Activated T-helper 1 cell treated with Interleukin-2 at 50 U/mL for 16 hours (primary cell): ENCODE data around the gene METTL27.
"Not testable (repeated sequence)": the region's sequence is repeated elsewhere in the genome, so short reads cannot be mapped to it uniquely, and the experiment has no call there.

Source experiments
- DNase-seq: peaks from one replicate; pipeline ENCODE4 v3.0.0-alpha.2; 2020; ENCODE audit warnings: low read depth

METTL27 gene

DNA sequence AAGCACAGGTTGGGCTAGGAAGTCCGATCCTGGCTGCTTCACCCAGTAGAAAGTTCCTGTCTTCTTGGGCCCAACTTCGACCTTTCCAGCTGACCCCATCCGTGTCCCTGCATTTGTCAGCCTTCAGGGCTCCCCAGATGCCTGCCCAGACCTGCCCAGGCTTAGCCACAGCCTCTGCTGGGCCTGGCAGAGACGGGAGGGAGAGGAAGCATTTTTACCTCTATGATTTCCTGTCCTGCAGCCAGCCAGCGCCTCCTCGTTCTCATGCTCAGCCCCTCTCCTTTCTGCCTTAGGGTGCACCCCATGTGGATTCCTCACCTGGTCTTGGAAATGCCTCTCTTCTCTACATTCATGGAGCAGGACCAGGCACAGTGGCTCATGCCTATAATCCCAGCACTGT lies 3.7 kb downstream of the METTL27 start:
- DNase-seq: no peak

DNA sequence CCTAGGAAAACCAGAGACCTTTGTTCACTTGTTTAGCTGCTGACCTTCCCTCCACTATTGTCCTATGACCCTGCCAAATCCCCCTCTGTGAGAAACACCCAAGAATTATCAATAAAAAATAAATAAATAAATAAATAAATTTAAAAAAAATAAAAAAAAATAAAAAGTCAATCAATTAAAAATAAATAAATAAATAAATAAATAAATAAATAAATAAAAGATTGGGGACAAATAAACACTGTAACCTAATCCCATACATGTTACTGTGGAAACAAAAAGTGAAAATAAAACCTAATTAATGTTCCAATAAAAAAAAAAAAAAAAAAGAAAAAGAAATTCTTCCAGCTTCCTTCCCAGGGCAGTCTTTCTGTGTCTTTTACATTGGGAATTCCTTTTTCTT lies 5.1 kb downstream of the METTL27 start:
- not testable (repeated sequence) for DNase-seq

DNA sequence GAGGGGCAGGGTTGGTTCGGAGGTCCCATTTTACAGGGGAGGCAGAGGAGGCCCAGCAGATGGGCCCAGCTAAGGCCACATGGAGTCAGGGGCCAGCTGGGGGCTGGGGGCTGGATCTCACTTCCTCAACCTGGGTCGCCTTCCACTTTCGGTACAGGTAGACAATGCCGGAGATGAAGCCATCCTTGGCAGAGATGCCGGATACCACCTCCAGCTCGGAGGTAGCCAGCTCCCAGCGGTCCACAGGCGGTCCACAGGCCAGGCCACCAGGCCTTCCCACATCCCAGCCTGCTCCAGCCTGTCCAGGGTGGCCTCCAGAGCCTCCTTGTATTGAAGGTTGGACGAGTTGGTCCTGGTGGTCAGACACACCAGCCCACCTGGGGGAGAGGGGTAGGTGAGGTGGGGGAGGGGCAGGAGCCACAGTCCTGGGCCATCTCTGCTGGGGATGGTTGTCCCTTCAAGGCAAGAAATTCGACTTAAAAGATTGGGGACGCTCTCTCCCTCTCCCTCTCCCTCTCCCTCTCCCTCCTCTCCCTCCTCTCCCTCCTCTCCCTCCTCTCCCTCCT lies 7.6 kb downstream of the METTL27 start:
- no peak for DNase-seq

DNA sequence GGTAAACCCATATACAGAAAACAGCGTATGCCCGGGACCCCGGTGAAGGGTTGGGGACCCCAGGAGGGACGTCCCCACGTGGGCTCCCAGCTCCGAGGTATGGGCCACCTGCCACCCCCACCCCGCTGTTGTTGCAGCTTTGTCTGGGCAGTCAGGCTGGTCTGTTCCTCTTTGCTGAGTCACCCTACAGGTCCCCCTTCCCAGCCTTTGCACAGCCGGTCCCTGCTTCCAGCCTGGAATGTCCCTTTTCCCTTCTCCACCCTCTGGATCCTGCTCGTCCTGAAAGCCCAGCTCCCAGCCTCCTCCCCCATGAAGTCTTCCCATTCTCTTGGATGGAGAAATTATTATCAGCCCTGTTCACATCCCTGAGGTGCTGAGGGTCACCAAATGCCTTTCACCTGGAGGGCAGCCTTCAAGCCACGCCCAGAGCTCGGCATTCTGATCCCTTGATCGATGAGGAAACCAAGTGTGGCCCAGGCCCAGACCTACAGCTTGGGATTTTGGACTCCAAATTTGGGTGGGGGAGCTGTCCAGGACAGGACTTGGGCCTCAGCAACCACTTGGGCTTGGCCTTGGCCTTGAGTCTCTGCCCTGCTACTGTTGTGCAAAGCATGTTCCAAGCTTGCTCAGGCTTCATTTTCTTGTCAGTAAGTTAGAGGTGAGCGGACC lies 8.9 kb downstream of the METTL27 start:
- DNase-seq: no peak

DNA sequence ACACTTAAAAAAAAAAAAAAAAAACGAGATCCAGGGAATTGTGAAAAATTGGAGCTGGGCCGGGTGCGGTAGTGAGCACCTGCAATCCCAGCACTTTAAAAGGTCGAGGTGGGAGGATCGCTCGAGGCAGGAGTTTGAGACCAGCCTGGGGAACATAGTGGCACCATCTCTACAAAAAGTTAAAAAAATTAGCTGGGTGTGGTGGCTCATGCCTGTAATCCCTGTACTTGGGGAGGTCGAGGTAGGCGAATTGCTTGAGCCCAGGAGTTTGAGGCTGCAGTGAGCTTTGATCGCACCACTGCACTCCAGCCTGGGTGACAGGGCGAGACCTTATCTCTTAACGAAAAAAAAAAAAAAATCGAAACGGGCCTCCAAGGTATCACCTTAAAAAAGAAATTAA lies 9.5 kb downstream of the METTL27 start:
- no peak for DNase-seq

DNA sequence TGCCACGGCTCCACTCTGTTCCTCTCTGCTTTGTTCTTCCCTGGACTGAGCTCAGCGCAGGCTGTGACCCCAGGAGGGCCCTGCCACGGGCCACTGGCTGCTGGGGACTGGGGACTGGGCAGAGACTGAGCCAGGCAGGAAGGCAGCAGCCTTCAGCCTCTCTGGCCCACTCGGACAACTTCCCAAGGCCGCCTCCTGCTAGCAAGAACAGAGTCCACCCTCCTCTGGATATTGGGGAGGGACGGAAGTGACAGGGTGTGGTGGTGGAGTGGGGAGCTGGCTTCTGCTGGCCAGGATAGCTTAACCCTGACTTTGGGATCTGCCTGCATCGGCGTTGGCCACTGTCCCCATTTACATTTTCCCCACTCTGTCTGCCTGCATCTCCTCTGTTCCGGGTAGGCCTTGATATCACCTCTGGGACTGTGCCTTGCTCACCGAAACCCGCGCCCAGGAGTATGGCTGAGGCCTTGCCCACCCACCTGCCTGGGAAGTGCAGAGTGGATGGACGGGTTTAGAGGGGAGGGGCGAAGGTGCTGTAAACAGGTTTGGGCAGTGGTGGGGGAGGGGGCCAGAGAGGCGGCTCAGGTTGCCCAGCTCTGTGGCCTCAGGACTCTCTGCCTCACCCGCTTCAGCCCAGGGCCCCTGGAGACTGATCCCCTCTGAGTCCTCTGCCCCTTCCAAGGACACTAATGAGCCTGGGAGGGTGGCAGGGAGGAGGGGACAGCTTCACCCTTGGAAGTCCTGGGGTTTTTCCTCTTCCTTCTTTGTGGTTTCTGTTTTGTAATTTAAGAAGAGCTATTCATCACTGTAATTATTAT lies 10.3 kb downstream of the METTL27 start:
- no peak for DNase-seq

DNA sequence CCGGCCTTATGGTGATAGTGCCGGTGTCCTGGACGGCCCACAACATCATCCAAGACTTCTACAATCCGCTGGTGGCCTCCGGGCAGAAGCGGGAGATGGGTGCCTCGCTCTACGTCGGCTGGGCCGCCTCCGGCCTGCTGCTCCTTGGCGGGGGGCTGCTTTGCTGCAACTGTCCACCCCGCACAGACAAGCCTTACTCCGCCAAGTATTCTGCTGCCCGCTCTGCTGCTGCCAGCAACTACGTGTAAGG lies 10.8 kb downstream of the METTL27 start:
- DNase-seq: no peak

DNA sequence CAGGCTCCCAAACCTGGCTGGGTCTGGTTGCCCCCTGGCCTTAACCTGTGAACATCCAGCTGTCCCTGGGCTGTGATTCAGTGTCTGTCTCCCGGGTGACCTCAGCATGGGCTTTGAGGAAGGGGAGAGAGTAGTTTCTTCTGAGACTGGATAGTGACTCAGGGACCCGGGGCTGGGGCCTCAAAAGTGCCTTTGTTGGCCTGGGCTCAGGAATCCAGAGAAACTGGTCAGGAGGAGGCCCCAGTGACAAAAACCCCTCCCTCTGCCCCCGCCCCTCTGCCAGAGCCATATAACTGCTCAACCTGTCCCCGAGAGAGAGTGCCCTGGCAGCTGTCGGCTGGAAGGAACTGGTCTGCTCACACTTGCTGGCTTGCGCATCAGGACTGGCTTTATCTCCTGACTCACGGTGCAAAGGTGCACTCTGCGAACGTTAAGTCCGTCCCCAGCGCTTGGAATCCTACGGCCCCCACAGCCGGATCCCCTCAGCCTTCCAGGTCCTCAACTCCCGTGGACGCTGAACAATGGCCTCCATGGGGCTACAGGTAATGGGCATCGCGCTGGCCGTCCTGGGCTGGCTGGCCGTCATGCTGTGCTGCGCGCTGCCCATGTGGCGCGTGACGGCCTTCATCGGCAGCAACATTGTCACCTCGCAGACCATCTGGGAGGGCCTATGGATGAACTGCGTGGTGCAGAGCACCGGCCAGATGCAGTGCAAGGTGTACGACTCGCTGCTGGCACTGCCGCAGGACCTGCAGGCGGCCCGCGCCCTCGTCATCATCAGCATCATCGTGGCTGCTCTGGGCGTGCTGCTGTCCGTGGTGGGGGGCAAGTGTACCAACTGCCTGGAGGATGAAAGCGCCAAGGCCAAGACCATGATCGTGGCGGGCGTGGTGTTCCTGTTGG lies 11.4 kb downstream of the METTL27 start, which contains the start of gene CLDN4:
CLDN4 (plus strand) TSS at position 316 of the 903 bp plus-strand sequence; CDS start at position 522, 206 bp downstream.
- no peak for DNase-seq

DNA sequence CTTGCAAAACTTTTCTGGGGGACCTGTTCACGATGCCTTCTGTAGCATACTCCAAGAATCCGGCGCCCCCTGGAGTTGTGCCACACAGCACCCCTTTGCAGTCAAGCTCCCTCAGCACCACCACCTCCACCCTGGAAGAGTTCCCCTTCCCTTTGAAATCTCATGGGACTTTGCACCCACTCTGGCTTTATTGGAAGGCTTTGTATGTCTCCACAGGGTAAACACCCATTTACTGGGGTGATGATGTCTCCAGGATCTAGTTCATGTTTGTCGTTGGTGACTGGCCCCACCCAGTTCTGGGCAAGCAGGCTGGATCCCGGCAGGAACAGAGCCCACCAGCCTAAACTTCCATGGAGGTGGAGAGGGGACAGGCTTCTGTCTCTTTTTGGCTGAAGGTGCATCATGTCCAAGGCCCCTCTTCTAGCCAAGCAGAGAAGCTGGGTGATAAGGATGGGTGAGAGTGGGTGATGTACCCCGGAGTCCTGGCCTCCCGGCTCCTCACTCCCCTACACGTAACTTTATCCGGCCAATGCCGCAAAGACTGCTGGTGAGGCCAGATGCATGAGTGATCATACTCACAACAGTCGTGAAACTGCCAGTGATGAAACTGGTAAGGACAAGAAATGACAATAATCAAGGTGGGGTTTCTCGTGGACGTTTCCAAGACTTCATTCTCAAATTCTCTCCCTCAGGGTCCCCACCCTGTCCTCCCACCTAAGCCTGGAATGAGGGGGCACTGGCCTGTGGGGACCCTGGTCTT lies 12.2 kb downstream of the METTL27 start:
- no peak for DNase-seq

DNA sequence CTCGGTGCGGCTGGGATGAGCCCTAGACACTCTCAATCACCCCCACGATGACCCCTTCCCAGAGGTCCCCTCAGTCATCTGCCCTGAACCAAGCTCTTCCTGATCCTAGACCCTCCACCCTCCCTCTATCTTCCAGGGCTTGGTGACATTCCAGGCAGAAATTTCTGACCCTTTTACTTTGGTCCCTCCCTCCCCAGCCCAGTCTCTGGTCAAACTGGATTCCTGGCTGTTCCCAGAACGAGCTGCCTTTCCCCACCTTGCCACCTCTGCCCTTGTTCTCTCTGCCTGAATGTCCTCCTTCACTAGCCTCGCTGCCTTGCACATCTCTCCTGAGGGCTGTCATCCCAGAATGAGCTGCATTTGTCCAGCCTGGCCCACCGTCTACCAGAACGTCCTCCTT lies 12.8 kb downstream of the METTL27 start:
- no peak for DNase-seq

DNA sequence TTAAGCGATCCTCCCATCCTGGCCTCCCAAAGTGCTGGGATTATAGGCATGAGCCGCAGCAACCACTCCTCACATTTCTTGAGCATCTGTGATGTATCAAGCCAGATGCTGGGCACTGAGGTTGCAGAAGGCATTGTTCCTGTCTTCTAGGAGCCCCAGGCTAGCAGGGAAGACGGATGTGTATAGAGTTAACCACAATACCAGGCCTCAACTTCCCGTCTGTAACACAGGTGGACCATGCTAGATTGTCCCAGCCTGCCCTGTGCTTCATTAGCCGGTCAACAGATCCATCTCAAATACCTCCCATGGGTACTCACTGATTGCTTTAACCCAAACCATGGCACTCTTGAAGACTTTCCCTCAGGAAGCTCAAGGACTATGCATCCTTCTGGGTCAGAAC lies 13.3 kb downstream of the METTL27 start:
- no peak for DNase-seq

DNA sequence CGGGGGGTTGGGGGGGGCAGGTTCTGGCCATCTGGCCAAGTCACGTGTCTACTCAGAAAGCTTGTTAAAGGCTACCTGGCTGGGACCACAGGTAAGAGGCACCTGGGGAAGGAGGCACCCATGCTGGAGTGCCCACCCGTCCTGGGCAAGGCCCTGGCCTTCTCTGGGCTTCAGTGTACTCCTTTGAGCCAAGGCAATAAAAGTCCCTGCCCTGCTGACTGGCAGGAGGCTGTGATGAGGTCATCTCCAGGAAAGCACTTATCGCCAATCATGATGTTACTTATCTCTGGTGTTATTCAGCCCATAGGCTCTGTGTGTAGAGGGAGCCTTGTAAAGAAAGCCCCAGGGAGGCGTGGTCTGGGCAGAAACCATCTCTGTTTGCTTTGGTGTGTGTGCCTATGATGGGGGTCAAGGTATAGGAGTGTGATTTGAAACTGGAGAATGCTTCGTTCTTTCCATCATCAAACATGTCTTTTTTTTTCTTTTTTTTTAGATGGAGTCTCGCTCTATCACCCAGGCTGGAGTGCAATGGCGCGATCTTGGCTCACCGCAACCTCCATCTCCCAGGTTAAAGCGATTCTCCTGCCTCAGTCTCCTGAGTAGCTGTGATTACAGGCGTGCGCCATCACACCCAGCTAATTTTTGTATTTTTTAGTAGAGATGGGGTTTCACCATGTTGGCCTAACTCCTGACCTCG lies 14.1 kb downstream of the METTL27 start:
- no peak for DNase-seq

DNA sequence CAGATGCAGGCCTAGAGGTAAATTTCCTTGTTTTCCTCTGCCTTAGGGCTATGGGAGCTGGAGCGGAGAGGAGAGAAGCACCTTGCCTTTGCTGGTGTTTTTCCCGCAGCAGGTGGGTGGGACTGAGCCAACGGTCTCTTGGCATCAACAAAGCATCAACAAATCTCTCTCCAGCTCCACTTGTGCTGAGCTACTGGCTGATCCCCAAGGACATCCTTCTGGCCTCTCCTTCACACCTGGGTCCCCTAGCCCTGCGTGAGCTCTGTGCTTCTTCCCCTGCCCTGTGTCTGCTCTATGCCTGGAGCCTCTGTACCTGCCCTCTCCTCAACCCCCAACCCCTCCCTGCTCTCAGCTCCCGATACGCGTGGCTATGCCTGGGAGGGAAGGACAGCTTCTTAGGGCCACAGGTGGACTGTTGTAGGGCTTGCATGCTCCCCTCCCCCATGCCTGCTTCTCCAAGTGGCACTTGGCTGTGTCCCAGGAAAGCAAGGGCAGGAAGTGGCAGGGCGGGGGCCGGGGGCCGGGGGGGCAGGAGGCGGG lies 14.7 kb downstream of the METTL27 start:
- no peak for DNase-seq

DNA sequence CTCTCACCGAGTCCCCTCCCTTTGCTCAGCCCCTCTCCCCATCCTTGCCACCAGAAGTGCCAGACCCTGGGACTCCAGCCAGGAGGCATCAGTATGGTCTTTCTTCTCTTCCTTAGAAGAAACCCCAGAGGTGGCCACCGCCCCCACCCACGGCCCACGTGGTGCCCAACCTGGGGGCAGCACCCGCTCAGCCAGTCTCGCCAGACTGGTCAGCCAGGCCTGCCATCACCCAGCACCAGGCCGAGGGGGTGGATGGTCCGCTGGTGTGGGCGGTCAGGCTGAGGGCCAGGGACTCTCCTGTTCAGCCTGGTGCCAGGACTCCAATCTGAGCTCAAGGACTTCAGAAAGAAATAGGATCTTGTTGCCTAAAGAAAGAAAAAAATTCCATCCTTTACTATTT lies 17.3 kb downstream of the METTL27 start:
- no peak for DNase-seq

DNA sequence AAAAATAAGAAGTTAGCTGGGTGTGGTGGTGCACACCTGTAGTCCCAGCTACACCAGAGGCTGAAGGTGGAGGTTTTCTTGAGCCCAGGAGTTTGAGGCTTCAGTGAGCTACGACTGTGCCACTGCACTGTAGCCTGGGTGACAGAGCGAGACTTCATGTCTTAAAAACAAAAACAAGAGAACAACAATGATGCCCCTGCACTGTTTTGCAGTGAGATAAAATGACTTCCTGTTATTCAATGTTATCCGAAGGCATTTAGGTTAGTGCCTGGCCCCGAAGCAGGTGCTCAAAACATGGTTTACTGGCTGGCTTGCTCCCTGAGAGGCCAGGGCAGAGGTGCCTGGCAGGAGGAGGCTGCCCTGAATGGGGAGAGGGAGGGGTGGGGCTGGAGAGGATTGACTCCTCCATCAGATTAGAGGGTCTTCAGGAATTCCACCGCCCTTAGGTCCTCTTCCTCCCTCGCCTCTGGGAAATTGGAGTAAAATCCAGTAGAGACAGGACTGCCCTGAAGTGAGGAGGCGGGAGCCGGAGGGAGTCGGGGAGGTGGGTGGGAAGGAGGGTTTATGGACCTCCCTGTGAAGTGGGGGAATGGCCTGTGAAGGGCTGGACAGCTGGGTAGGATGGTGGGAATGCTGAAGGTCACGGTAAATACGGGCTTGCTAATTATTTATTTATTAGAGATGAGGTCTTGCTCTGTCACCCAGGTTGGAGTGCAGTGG lies 18.3 kb downstream of the METTL27 start:
- DNase-seq: no peak

DNA sequence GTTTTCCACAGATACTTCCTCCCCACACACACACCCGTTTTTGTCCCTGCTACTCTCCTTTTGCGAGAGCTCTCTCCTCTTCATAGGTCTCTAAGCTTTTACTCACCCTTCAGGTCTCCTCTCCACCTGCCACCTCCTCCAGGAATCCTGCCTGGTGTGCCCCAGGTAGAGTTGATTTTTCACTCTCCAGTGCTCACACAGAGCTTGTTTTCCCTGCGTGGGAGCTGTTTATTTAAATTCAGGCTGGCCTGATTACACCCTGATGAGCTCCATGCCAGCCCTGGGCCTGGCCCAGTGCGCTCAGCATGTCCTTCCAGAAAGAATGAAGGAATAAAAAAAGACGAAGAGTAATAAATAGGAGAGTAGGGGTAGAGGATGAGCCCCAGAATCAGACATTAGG lies 19.1 kb downstream of the METTL27 start:
- DNase-seq: no peak

DNA sequence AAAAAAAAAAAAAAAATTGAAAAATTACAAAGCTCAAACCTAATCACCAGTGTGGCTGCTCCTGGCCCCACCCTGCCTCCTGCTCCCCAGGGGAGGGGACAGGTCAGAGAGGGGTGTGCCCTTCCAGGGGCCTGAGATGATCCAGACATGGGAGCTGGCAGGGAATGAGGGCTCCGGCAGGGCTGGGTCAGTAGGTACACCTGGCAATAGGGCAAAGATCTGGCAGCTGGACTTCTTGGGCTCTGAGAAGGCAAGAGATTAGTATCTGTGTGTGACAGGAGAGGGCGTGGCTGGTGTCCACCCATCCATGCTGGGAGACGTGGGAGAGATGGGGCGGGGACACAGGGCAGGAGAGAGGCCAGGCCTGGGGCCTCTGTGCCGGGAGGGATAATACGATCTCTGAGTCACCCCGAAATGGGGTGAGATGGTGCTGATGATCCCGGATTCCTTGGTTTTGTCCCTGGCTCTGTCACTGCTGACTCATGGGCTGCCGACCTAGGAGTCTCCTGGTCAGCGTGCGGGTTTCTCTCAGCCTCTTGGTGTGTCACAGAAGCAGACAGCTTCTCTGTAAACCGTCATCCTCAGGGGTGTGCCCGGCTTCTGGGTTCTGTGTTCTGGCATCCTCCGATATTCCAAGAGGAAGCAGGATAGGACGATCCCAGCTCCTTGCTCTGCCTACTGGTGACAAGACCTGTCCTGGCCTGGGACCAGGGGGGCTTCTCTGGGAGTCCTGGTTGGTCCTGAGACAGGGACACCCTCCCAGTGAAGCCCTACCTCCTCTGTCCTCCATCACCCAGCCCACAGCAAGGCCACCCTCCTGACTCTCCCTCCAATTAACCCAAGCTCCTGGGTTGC lies 19.8 kb downstream of the METTL27 start:
- no peak for DNase-seq

DNA sequence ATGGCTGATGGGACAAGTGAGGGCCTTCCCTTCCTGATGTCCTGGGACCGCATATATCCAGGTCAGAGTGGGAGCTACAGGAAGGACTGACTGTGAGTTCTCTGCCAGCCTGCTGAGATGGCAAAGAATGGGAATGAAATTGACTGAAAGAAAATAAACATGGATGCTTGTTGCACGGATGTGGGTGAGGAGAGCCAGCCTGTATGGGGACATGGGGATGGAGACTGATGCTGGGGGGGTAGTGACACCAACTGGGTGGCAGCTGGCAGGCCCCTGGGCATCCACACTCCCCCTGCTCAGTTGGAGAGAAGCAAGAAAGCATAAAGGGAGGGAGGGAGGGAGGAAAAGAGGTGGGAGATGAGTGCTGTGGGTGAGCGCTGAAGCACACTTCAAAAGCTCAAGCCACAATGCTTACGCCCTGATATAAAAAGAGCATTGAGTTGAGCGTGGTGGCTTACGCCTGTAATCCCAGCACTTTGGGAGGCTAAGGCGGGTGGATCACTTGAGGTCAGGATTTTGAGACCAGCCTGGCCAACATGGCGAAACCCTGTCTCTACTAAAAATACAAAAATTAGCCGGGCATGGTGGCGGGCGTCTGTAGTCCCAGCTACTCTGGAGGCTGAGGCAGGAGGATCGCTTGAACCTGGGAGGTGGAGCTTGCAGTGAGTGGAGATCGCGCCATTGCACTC lies 20.6 kb downstream of the METTL27 start:
- DNase-seq: not testable (repeated sequence)

DNA sequence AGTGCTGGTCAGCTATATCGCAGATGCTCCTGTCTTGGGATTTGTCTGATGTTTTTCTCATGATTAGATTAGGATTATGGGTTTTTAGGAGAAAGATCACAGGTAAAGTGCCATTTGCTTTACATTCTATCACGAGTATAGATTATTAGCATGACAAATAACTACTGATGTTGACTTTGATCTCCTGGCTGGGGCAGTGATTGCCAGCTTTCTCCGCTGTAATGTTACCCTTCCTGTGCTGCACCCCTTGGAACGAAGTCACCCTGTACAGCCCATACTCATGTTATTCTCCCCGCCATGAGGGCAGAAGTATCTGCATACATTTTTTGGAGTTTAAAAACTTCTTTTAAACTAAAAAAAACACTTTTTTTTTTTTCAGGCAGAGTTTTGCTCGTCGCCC lies 22.3 kb downstream of the METTL27 start:
- DNase-seq: no peak
